Lower leg skin (tissue), 3 donors: ENCODE data around the gene HYDIN.

Source experiments
- POLR2A ChIP-seq, 2 donors: fragments of 450-650 bp; IDR thresholded peaks; one replicate each; pipeline ENCODE4 v1.6.1; 2016 to 2017; ENCODE audit warnings: antibody characterized with exemption in 2 of 2, mild to moderate bottlenecking in 1 of 2, moderate library complexity in 1 of 2
- TF ChIP-seq, protein P1 (sequence below), 3 donors: fragments of 450-650 bp; IDR thresholded peaks; one replicate each; pipeline ENCODE4 v1.5.1; 2016; ENCODE audit warnings: antibody characterized with exemption in 3 of 3, mild to moderate bottlenecking in 3 of 3, moderate library complexity in 2 of 3

DNA sequence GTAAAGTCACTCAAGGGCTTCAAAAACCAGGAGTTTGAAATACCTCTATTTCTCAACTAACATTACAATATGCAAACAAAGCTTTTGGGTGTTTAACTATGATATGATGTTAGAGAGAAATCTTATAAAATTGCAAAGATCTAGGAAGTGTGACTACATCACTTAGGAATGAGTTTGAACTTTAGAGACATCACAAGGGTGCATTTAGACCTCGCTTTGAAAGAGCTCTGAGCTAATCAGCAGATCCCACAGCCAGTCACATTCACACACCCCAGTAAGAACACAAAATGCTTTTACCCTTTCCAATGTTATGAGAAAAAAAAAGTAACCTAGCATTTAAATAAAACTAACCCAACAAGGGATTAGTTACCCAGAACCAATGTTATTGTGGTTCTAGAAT lies 45.2 kb downstream of the HYDIN start:
- no peak for TF ChIP-seq POLR2A (IDR thresholded peaks at IDR 0.05)
- TF ChIP-seq, protein P1, sequence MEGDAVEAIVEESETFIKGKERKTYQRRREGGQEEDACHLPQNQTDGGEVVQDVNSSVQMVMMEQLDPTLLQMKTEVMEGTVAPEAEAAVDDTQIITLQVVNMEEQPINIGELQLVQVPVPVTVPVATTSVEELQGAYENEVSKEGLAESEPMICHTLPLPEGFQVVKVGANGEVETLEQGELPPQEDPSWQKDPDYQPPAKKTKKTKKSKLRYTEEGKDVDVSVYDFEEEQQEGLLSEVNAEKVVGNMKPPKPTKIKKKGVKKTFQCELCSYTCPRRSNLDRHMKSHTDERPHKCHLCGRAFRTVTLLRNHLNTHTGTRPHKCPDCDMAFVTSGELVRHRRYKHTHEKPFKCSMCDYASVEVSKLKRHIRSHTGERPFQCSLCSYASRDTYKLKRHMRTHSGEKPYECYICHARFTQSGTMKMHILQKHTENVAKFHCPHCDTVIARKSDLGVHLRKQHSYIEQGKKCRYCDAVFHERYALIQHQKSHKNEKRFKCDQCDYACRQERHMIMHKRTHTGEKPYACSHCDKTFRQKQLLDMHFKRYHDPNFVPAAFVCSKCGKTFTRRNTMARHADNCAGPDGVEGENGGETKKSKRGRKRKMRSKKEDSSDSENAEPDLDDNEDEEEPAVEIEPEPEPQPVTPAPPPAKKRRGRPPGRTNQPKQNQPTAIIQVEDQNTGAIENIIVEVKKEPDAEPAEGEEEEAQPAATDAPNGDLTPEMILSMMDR (IDR thresholded peaks at IDR 0.05): no peak
